GM18520 (cell line): Measurements from ENCODE around the gene ADSS1.

Experiments
- ATAC-seq: cut with Tn5 transposase; IDR thresholded peaks from one replicate; pipeline ENCODE4 v1.9.1; 2021; ENCODE audit not compliant: unreplicated experiment

ADSS1 gene

GRCh38 chr14:104779776-104780512 is 55.9 kb downstream of the ADSS1 start:
- ATAC-seq: no peak

- ATAC-seq: no peak
Observed at GRCh38 chr14:104780513-104781030, 56.5 kb downstream of the ADSS1 start.

- ATAC-seq: no peak
Observed at GRCh38 chr14:104781271-104782077, 57.4 kb downstream of the ADSS1 start.

GRCh38 chr14:104782086-104782807 is 58.2 kb downstream of the ADSS1 start:
- no peak for ATAC-seq

GRCh38 chr14:104782808-104783139 is 58.7 kb downstream of the ADSS1 start:
- ATAC-seq: no peak

GRCh38 chr14:104783484-104784217 is 59.6 kb downstream of the ADSS1 start:
- ATAC-seq: no peak

GRCh38 chr14:104784218-104784568 is 60.2 kb downstream of the ADSS1 start:
- no peak for ATAC-seq

GRCh38 chr14:104784846-104785707 is 61.0 kb downstream of the ADSS1 start:
- no peak for ATAC-seq

- no peak for ATAC-seq
Observed at GRCh38 chr14:104785708-104786080, 61.7 kb downstream of the ADSS1 start.

- ATAC-seq: no peak
Observed at GRCh38 chr14:104786091-104786586, 62.1 kb downstream of the ADSS1 start.

- ATAC-seq: no peak
Observed at GRCh38 chr14:104786726-104787675, 63.0 kb downstream of the ADSS1 start.

GRCh38 chr14:104787736-104788135 is 63.7 kb downstream of the ADSS1 start:
- ATAC-seq: no peak

- no peak for ATAC-seq
Observed at GRCh38 chr14:104788161-104788818, 64.3 kb downstream of the ADSS1 start.

- no peak for ATAC-seq
Observed at GRCh38 chr14:104788873-104789663, 65.0 kb downstream of the ADSS1 start.

- no peak for ATAC-seq
Observed at GRCh38 chr14:104789752-104790743, 66.0 kb downstream of the ADSS1 start.

GRCh38 chr14:104791425-104791824 is 67.4 kb downstream of the ADSS1 start:
- no peak for ATAC-seq
